Brain microvascular endothelial cell (primary cell): ENCODE measurements around the gene TCN2.
"Not testable (repeated sequence)": the region's sequence is repeated elsewhere in the genome, so short reads cannot be mapped to it uniquely, and the experiment has no call there.

Experiments used
- DNase-seq: peaks from one replicate; pipeline ENCODE4 v3.0.0-alpha.2; 2020
- H3K27ac ChIP-seq: fragments of 250-450 bp; sonication (Bioruptor Pico); 2 replicates; pipeline ENCODE4 v1.5.1; 2020; ENCODE audit warnings: mild to moderate bottlenecking, moderate library complexity
- H3K27me3 ChIP-seq: fragments of 250-450 bp; sonication (Bioruptor Pico); replicated peaks from 2 replicates; pipeline ENCODE4 v1.5.1; 2020; ENCODE audit warnings: mild to moderate bottlenecking
- H3K36me3 ChIP-seq: fragments of 250-450 bp; sonication (Bioruptor Pico); replicated peaks from 2 replicates; pipeline ENCODE4 v1.5.1; 2020; ENCODE audit warnings: mild to moderate bottlenecking
- H3K4me3 ChIP-seq: 2 replicates; pipeline ENCODE4 v1.5.1; 2011; ENCODE audit warnings: low read depth, mild to moderate bottlenecking, control low read depth, low read length, moderate library complexity
- in situ Hi-C: cut with HindIII; loops from 2 replicates; pipeline ENCODE4 v1.10.0; 2017; ENCODE audit warnings: low sequenced_read_pairs, low pct_ligation_motif_present
- TF ChIP-seq, protein P1 (sequence below): IDR thresholded peaks from 2 replicates; pipeline ENCODE4 v1.5.1; 2011; ENCODE audit warnings: low read depth, mild to moderate bottlenecking, moderate library complexity, low read length, control low read depth, inconsistent platforms; ENCODE audit errors: missing control alignments

Gene TCN2

DNA sequence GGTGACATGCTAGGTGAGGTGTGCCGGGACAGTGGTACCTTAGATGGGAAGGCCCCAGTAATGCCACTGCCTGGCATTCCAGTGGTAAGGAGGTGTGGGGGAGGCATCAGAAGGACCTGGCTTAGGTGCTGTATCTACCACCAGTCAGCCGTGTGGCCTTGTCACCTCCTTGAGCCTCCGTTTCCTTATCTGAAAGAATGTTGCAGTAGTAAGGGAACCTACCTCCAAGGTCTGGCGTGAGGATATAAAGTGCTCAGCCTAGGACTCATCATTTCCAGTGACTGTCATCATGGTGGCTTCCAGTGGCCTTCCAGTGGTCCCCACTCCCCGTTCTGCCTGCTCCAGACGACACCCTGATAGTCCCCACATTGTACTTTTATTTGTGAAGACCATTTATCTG is 67.5 kb downstream of the TCN2 start:
- in situ Hi-C loops, result no loop called here
- no peak overlapping the region for H3K27ac ChIP-seq
- TF ChIP-seq, protein P1, sequence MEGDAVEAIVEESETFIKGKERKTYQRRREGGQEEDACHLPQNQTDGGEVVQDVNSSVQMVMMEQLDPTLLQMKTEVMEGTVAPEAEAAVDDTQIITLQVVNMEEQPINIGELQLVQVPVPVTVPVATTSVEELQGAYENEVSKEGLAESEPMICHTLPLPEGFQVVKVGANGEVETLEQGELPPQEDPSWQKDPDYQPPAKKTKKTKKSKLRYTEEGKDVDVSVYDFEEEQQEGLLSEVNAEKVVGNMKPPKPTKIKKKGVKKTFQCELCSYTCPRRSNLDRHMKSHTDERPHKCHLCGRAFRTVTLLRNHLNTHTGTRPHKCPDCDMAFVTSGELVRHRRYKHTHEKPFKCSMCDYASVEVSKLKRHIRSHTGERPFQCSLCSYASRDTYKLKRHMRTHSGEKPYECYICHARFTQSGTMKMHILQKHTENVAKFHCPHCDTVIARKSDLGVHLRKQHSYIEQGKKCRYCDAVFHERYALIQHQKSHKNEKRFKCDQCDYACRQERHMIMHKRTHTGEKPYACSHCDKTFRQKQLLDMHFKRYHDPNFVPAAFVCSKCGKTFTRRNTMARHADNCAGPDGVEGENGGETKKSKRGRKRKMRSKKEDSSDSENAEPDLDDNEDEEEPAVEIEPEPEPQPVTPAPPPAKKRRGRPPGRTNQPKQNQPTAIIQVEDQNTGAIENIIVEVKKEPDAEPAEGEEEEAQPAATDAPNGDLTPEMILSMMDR, result no peak
- H3K27me3 ChIP-seq, result no peaks in the 10 kb centered on the region
- no peak for DNase-seq
- H3K36me3 ChIP-seq, result no peaks in the 10 kb centered on the region
- no peak overlapping the region for H3K4me3 ChIP-seq

DNA sequence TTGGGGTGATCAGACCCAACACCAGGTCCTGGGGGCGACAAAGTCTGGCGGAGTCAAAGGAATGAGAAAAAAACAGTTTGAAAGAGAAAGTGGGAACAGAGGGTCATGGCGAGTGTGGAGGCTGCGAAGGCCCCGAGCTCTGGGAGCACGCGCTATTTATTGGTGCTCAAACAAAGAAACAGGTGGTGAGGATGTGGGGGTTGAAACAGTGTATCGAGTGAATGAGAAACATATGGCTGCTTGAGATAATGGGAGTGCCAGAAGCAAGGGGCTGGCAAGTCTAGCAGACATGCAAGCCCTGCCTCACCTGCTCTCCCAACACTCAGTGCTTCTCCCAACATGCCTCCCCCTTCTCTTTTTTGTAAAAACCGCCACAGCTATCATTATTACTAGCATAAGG is 68.5 kb downstream of the TCN2 start:
- in situ Hi-C loops, result no loop called here
- H3K27ac ChIP-seq, result no peak overlapping the region
- TF ChIP-seq, protein P1, result no peak

DNA sequence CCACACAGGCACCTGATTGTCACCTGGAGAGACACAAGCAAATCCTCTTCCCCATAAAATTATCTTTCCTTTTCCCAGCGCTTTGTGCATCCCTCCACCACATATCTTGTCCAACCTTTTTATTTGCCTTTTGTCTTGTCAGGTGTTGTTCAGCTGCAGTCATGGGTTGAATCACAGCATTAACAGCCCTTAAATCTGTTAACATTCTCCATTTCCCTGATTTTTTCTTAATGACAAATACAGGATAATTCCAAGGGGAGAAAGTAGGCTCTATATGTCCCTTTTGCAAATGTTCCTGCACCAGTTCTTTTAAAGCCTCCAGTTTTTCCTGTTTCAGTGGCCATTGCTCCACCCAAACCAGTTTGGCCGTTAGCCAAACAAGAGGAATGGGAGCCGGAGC is 69.6 kb downstream of the TCN2 start:
- H3K36me3 ChIP-seq, H3K4me3 ChIP-seq, H3K27me3 ChIP-seq, H3K27ac ChIP-seq, DNase-seq, in situ Hi-C loops: not testable (repeated sequence)

More for the DNA sequence above, 68.5 kb downstream of the TCN2 start:
- Histone ChIP-seq H3K36me3 (no peaks in the 10 kb centered on the region), H3K27me3 (no peaks in the 10 kb centered on the region), H3K4me3 (no peak overlapping the region)
- DNase-seq, result no peak
